Keratinocyte (primary cell): ENCODE results near the gene RCAN3. TPM values are rescaled to one million over a fixed set of nuclear protein-coding genes. Genes with fewer than 3 reads are reported as not detected.
"Not testable (repeated sequence)": the region's sequence is repeated elsewhere in the genome, so short reads cannot be mapped to it uniquely, and the experiment has no call there.

Source experiments
- DNase-seq: peaks from one replicate; pipeline ENCODE4 v3.0.0-alpha.2; 2011; ENCODE audit warnings: low read depth, missing footprints, low spot score
- FAIRE-seq: peaks from 2 replicates; lab custom pipeline; 2011; peaks lifted over from hg19 to GRCh38; lab: Jason Lieb, UNC
- H2AFZ ChIP-seq: 2 replicates; pipeline ENCODE4 v1.6.0; 2012; ENCODE audit warnings: low read length, control low read depth, inconsistent platforms; ENCODE audit not compliant: control insufficient read depth
- H3K27ac ChIP-seq: 2 replicates; pipeline ENCODE4 v1.5.1; 2011; ENCODE audit warnings: low read length; ENCODE audit not compliant: control insufficient read depth, insufficient read depth
- H3K27me3 ChIP-seq: 3 replicates; pipeline ENCODE4 v1.6.0; 2011; ENCODE audit warnings: low read length; ENCODE audit not compliant: control insufficient read depth, insufficient read depth; ENCODE audit errors: extremely low read depth
- H3K36me3 ChIP-seq, 2 experiments: 2 replicates in 1 of 2; 3 replicates in 1 of 2; pipeline ENCODE4 v1.5.1; 2011; ENCODE audit warnings: low read length in 2 of 2, mild to moderate bottlenecking in 1 of 2; ENCODE audit not compliant: control insufficient read depth in 2 of 2, insufficient read depth in 2 of 2; ENCODE audit errors: extremely low read depth in 1 of 2
- H3K4me1 ChIP-seq: 3 replicates; pipeline ENCODE4 v1.5.1; 2011; ENCODE audit warnings: low read length; ENCODE audit not compliant: control insufficient read depth, insufficient read depth; ENCODE audit errors: extremely low read depth
- H3K4me2 ChIP-seq: 3 replicates; pipeline ENCODE4 v1.6.0; 2011; ENCODE audit warnings: low read depth, low read length; ENCODE audit not compliant: control insufficient read depth, insufficient read depth; ENCODE audit errors: extremely low read depth
- H3K4me3 ChIP-seq, 3 experiments: fragments of 200-600 bp in 1 of 3; sonication (generic) in 1 of 3; 2 replicates in 2 of 3; 3 replicates in 1 of 3; pipeline ENCODE4 v1.5.1; 2011 to 2016; ENCODE audit warnings: low read length in 3 of 3, mild to moderate bottlenecking in 3 of 3, control low read depth in 2 of 3, inconsistent platforms in 1 of 3, low read depth in 1 of 3, mixed read lengths in 1 of 3, mixed run types in 1 of 3, moderate library complexity in 1 of 3; ENCODE audit not compliant: control insufficient read depth in 2 of 3, insufficient read depth in 2 of 3; ENCODE audit errors: extremely low read depth in 1 of 3
- H3K79me2 ChIP-seq: 2 replicates; pipeline ENCODE4 v1.6.0; 2012; ENCODE audit warnings: low read length; ENCODE audit not compliant: control insufficient read depth, insufficient read depth
- H3K9ac ChIP-seq: 3 replicates; pipeline ENCODE4 v1.6.0; 2011; ENCODE audit warnings: low read length; ENCODE audit not compliant: control insufficient read depth, insufficient read depth; ENCODE audit errors: extremely low read depth
- H3K9me1 ChIP-seq: 3 replicates; pipeline ENCODE4 v1.6.0; 2011; ENCODE audit warnings: low read length; ENCODE audit not compliant: control insufficient read depth, insufficient read depth; ENCODE audit errors: extremely low read depth
- H3K9me3 ChIP-seq: 2 replicates; pipeline ENCODE4 v1.5.1; 2012; ENCODE audit warnings: low read depth, low read length; ENCODE audit not compliant: control insufficient read depth
- H4K20me1 ChIP-seq: 3 replicates; pipeline ENCODE4 v1.6.0; 2011; ENCODE audit warnings: low read length; ENCODE audit not compliant: control insufficient read depth, insufficient read depth; ENCODE audit errors: extremely low read depth
- CTCF ChIP-seq, 3 experiments: IDR thresholded peaks in 1 of 3; conservative IDR thresholded peaks in 1 of 3; optimal IDR thresholded peaks in 1 of 3; 2 replicates in 2 of 3; 3 replicates in 1 of 3; pipeline versions ENCODE3 to v1.5.1; 2011; ENCODE audit warnings: low read length in 3 of 3, mild to moderate bottlenecking in 3 of 3, moderate library complexity in 2 of 3, control low read depth in 1 of 3, inconsistent platforms in 1 of 3; ENCODE audit not compliant: insufficient read depth in 2 of 3; ENCODE audit errors: extremely low read depth in 1 of 3
- EZH2 ChIP-seq: IDR thresholded peaks from one replicate; pipeline ENCODE4 v1.6.1; 2012; ENCODE audit warnings: inconsistent platforms, mild to moderate bottlenecking, low read length, moderate library complexity
- dilution Hi-C: fragments of 300-500 bp; cut with MboI; formaldehyde crosslinking; loops from one replicate; pipeline ENCODE4 v1.7.0; 2020; ENCODE audit warnings: low sequenced_read_pairs; ENCODE audit not compliant: extremely low pct_ligation_motif_present
- polyA plus RNA-seq, 5 experiments: library from polyadenylated mRNA; depleted of rRNA in 3 of 5; stranded (reverse) in 3 of 5; stranded (forward) in 1 of 5; unstranded in 1 of 5; fragments of >200 nt; gene quantifications; 1 replicate in 1 of 5; 2 replicates in 3 of 5; 3 replicates in 1 of 5; pipeline versions ENCODE4 v1.2.1 to v1.2.3, GENCODE V29; 2011 to 2012; ENCODE audit warnings: missing spikeins in 2 of 5, low read depth in 1 of 5, low replicate concordance in 1 of 5

The RCAN3 gene
- polyA plus RNA-seq, 1 donor (not counting 4 experiments of a cell fraction or from before 2014, with no cell fraction given), result 13.8 TPM

- Histone ChIP-seq H3K9me1 (no peaks in the 10 kb centered on the region), H3K4me1 (no peaks in the 10 kb centered on the region), H3K79me2 (no peaks in the 10 kb centered on the region), H4K20me1 (no peaks in the 10 kb centered on the region), H3K9me3 (no peaks in the 10 kb centered on the region), H2AFZ (no peak overlapping the region), H3K36me3 (no peaks in the 10 kb centered on the region), H3K27me3 (peaks cover 4% of the 10 kb centered on the region), H3K27ac (no peak overlapping the region), H3K4me2 (no peak overlapping the region), H3K9ac (no peak overlapping the region), H3K4me3 (no peak overlapping the region)
- dilution Hi-C loops, result no loop called here
- DNase-seq, result no peak
- no peak for TF ChIP-seq CTCF (optimal IDR thresholded peaks at IDR 0.05 in 1 of 3, IDR thresholded peaks at IDR 0.05 in 1 of 3, conservative IDR thresholded peaks at IDR 0.05 in 1 of 3; ENCODE audit: extremely low read depth in 1 of 3, insufficient read depth in 2 of 3, low read length in 3 of 3)
- TF ChIP-seq EZH2, result no peak
- FAIRE-seq, result no peak
Observed at GRCh38 chr1:24491577-24492360, 10.9 kb upstream of the RCAN3 start.

GRCh38 chr1:24492935-24493334, 9.7 kb upstream of the RCAN3 start:
- FAIRE-seq, H3K9ac ChIP-seq, H3K27me3 ChIP-seq, H3K4me1 ChIP-seq, H3K36me3 ChIP-seq, H3K4me2 ChIP-seq, H3K4me3 ChIP-seq, H2AFZ ChIP-seq, H3K27ac ChIP-seq, H3K79me2 ChIP-seq, H4K20me1 ChIP-seq, H3K9me1 ChIP-seq, dilution Hi-C loops, DNase-seq, H3K9me3 ChIP-seq: not testable (repeated sequence)
